H9 (cell line): ENCODE measurements around the gene TTC7B. TPM values are rescaled to one million over a fixed set of nuclear protein-coding genes. Genes with fewer than 3 reads are reported as not detected.

Experiments
- DNase-seq: peaks from one replicate; pipeline ENCODE4 v3.0.0-alpha.2; 2017
- H2AFZ ChIP-seq: one replicate; pipeline ENCODE4 v1.6.1; 2013; ENCODE audit warnings: mild to moderate bottlenecking, low read length, control low read depth, moderate library complexity
- H2AK5ac ChIP-seq: 2 replicates; pipeline ENCODE4 v1.6.1; 2013; ENCODE audit warnings: low read length, control low read depth, mixed read lengths; ENCODE audit not compliant: insufficient read length
- H2BK120ac ChIP-seq: one replicate; pipeline ENCODE4 v1.6.1; 2013; ENCODE audit warnings: low read depth, mild to moderate bottlenecking, low read length, control low read depth, inconsistent platforms; ENCODE audit not compliant: poor library complexity, severe bottlenecking
- H2BK12ac ChIP-seq: 2 replicates; pipeline ENCODE4 v1.6.1; 2013; ENCODE audit warnings: low read length, control low read depth, mixed read lengths, low read depth; ENCODE audit not compliant: insufficient read length
- H2BK15ac ChIP-seq: 2 replicates; pipeline ENCODE4 v1.6.1; 2013; ENCODE audit warnings: low read depth, low read length, control low read depth
- H2BK20ac ChIP-seq: one replicate; pipeline ENCODE4 v1.6.1; 2013; ENCODE audit warnings: low read depth, mild to moderate bottlenecking, low read length, control low read depth, inconsistent platforms; ENCODE audit not compliant: poor library complexity, severe bottlenecking
- H2BK5ac ChIP-seq: 2 replicates; pipeline ENCODE4 v1.6.1; 2013; ENCODE audit warnings: low read length, control low read depth, mixed read lengths; ENCODE audit not compliant: insufficient read length
- H3K14ac ChIP-seq: 2 replicates; pipeline ENCODE4 v1.6.1; 2013; ENCODE audit warnings: low read length, control low read depth; ENCODE audit not compliant: insufficient read depth
- H3K18ac ChIP-seq: 2 replicates; pipeline ENCODE4 v1.6.1; 2013; ENCODE audit warnings: low read depth, mild to moderate bottlenecking, mixed read lengths, low read length, control low read depth; ENCODE audit not compliant: insufficient read length
- H3K23ac ChIP-seq: 2 replicates; pipeline ENCODE4 v1.6.1; 2013; ENCODE audit warnings: low read length, control low read depth, mixed read lengths, low read depth; ENCODE audit not compliant: insufficient read length
- H3K23me2 ChIP-seq: 2 replicates; pipeline ENCODE4 v1.6.1; 2013; ENCODE audit warnings: low read depth, mild to moderate bottlenecking, mixed read lengths, low read length, control low read depth; ENCODE audit not compliant: insufficient read length, poor library complexity, severe bottlenecking
- H3K27ac ChIP-seq: 2 replicates; pipeline ENCODE4 v1.5.1; 2013; ENCODE audit warnings: low read length, control low read depth, mixed read lengths, low read depth; ENCODE audit not compliant: insufficient read length
- H3K27me3 ChIP-seq: 2 replicates; pipeline ENCODE4 v1.6.1; 2013; ENCODE audit warnings: low read length, control low read depth, inconsistent platforms; ENCODE audit not compliant: insufficient read depth
- H3K4ac ChIP-seq: 2 replicates; pipeline ENCODE4 v1.6.1; 2013; ENCODE audit warnings: low read depth, mild to moderate bottlenecking, control low read depth, inconsistent platforms, low read length, moderate library complexity
- H3K4me1 ChIP-seq: 2 replicates; pipeline ENCODE4 v1.6.1; 2013; ENCODE audit warnings: low read length, control low read depth, inconsistent platforms; ENCODE audit not compliant: insufficient read depth
- H3K4me2 ChIP-seq: 2 replicates; pipeline ENCODE4 v1.6.1; 2013; ENCODE audit warnings: low read length, control low read depth, mixed read lengths; ENCODE audit not compliant: insufficient read length, insufficient read depth
- H3K56ac ChIP-seq: 2 replicates; pipeline ENCODE4 v1.6.1; 2013; ENCODE audit warnings: low read depth, mild to moderate bottlenecking, mixed read lengths, low read length, control low read depth; ENCODE audit not compliant: insufficient read length
- H3K79me1 ChIP-seq: 2 replicates; pipeline ENCODE4 v1.6.1; 2013; ENCODE audit warnings: low read depth, mild to moderate bottlenecking, moderate library complexity, low read length, control low read depth, inconsistent platforms; ENCODE audit not compliant: insufficient read depth, poor library complexity, severe bottlenecking
- H3K79me2 ChIP-seq: 2 replicates; pipeline ENCODE4 v1.6.1; 2013; ENCODE audit warnings: low read length, control low read depth, inconsistent platforms; ENCODE audit not compliant: insufficient read depth
- H3K9ac ChIP-seq: 2 replicates; pipeline ENCODE4 v1.6.1; 2013; ENCODE audit warnings: low read length, control low read depth, mixed read lengths; ENCODE audit not compliant: insufficient read length; ENCODE audit errors: extremely low read depth
- H3K9me3 ChIP-seq: one replicate; pipeline ENCODE4 v1.6.1; 2013; ENCODE audit warnings: low read depth, low read length, inconsistent platforms; ENCODE audit not compliant: control insufficient read depth
- H3T11ph ChIP-seq: one replicate; pipeline ENCODE4 v1.6.1; 2013; ENCODE audit warnings: mild to moderate bottlenecking, low read length, control low read depth, inconsistent platforms
- H4K20me1 ChIP-seq: one replicate; pipeline ENCODE4 v1.6.1; 2013; ENCODE audit not compliant: control insufficient read depth, insufficient read length, insufficient read depth
- H4K5ac ChIP-seq: 2 replicates; pipeline ENCODE4 v1.6.1; 2013; ENCODE audit warnings: low read depth, mild to moderate bottlenecking, mixed read lengths, low read length, control low read depth; ENCODE audit not compliant: insufficient read length
- H4K8ac ChIP-seq: replicated peaks from 2 replicates; pipeline ENCODE4 v1.6.1; 2013; ENCODE audit warnings: low read length, control low read depth, mixed read lengths, low read depth; ENCODE audit not compliant: insufficient read length
- H4K91ac ChIP-seq: 2 replicates; pipeline ENCODE4 v1.6.1; 2013; ENCODE audit warnings: low read depth, mild to moderate bottlenecking, moderate library complexity, mixed read lengths, low read length, control low read depth; ENCODE audit not compliant: insufficient read length
- H3K27ac Mint-ChIP-seq, 3 experiments: 2 replicates in 2 of 3; 3 replicates in 1 of 3; pipeline ENCODE4 v1.8.0; 2020 to 2021; ENCODE audit warnings: mixed read lengths in 3 of 3, mild to moderate bottlenecking in 1 of 3, moderate library complexity in 1 of 3
- H3K27me3 Mint-ChIP-seq: 2 replicates; pipeline ENCODE4 v1.8.0; 2021; ENCODE audit warnings: low read depth, mild to moderate bottlenecking, moderate library complexity, mixed read lengths
- H3K36me3 Mint-ChIP-seq, 3 experiments: 2 replicates in 2 of 3; 3 replicates in 1 of 3; pipeline ENCODE4 v1.8.0; 2020 to 2021; ENCODE audit warnings: low read depth in 3 of 3, mixed read lengths in 3 of 3; ENCODE audit not compliant: insufficient read depth in 1 of 3
- H3K4me1 Mint-ChIP-seq, 2 experiments: 2 replicates each; pipeline ENCODE4 v1.8.0; 2020; ENCODE audit warnings: mixed read lengths in 2 of 2
- H3K4me3 Mint-ChIP-seq, 2 experiments: 2 replicates in 1 of 2; 3 replicates in 1 of 2; pipeline ENCODE4 v1.8.0; 2020 to 2021; ENCODE audit warnings: mild to moderate bottlenecking in 2 of 2, mixed read lengths in 2 of 2, moderate library complexity in 1 of 2
- H3K9me3 Mint-ChIP-seq, 2 experiments: 2 replicates in 1 of 2; 3 replicates in 1 of 2; pipeline ENCODE4 v1.8.0; 2020; ENCODE audit warnings: mild to moderate bottlenecking in 2 of 2, mixed read lengths in 2 of 2, moderate library complexity in 1 of 2
- WGBS: extraction: QIAGEN DNeasy Blood & Tissue Kit; methylation state at CpG from one replicate; pipeline ENCODE4 v1.1.7; 2013; ENCODE audit warnings: missing lambda C conversion rate, low lambda C conversion rate, mixed read lengths; ENCODE audit not compliant: insufficient read length; ENCODE audit errors: extremely low coverage; 5-methylcytosine and 5-hydroxymethylcytosine counted together
- total RNA-seq: library from RNA; stranded (reverse); gene quantifications from 2 replicates; pipeline ENCODE4 v1.2.1, GENCODE V29; 2021
- TF ChIP-seq, protein P1 (sequence below): fragments of 200-600 bp; sonication (generic); conservative IDR thresholded peaks from 3 replicates; pipeline ENCODE4 v1.8.0; 2021; ENCODE audit warnings: antibody characterized with exemption, mild to moderate bottlenecking

TTC7B gene
- total RNA-seq, 1 experiment from 2014 or later, result 33.7 TPM

- Histone ChIP-seq H3K23me2 (no peaks in the 10 kb centered on the region), H3K4ac (no peak overlapping the region), H2BK5ac (no peak overlapping the region), H2BK15ac (no peak overlapping the region), H2BK120ac (no peak overlapping the region), H3K23ac (no peak overlapping the region), H3K14ac (no peak overlapping the region), H2AK5ac (no peak overlapping the region), H4K5ac (no peak overlapping the region), H4K8ac (no peak overlapping the region), H3K79me1 (no peaks in the 10 kb centered on the region), H3K9ac (no peak overlapping the region), H3T11ph (no peak overlapping the region), H3K4me1 (no peaks in the 10 kb centered on the region; the same call in 1 of the 2 replicates), H3K79me2 (no peaks in the 10 kb centered on the region), H4K20me1 (no peaks in the 10 kb centered on the region), H4K91ac (no peak overlapping the region), H2AFZ (no peak overlapping the region), H3K18ac (no peak overlapping the region), H2BK20ac (no peak overlapping the region), H3K27ac (no peak overlapping the region), H3K9me3 (no peaks in the 10 kb centered on the region), H2BK12ac (no peak overlapping the region), H3K27me3 (no peaks in the 10 kb centered on the region), H3K4me2 (no peak overlapping the region), H3K56ac (no peak overlapping the region)
- WGBS, result no CpG with 5 or more reads among the region's 5 CpGs
- Mint-ChIP-seq H3K27ac (no peak overlapping the region), H3K36me3 (peaks cover 1 to 5% (median 3%) of the 10 kb centered on the region in 3 experiments; a peak in 2 of 7 replicates), H3K9me3 (no peaks in the 10 kb centered on the region), H3K4me3 (no peak overlapping the region), H3K4me1 (peaks cover 17 to 18% of the 10 kb centered on the region in 2 experiments), H3K27me3 (no peaks in the 10 kb centered on the region)
- DNase-seq, result no peak
- TF ChIP-seq, protein P1, sequence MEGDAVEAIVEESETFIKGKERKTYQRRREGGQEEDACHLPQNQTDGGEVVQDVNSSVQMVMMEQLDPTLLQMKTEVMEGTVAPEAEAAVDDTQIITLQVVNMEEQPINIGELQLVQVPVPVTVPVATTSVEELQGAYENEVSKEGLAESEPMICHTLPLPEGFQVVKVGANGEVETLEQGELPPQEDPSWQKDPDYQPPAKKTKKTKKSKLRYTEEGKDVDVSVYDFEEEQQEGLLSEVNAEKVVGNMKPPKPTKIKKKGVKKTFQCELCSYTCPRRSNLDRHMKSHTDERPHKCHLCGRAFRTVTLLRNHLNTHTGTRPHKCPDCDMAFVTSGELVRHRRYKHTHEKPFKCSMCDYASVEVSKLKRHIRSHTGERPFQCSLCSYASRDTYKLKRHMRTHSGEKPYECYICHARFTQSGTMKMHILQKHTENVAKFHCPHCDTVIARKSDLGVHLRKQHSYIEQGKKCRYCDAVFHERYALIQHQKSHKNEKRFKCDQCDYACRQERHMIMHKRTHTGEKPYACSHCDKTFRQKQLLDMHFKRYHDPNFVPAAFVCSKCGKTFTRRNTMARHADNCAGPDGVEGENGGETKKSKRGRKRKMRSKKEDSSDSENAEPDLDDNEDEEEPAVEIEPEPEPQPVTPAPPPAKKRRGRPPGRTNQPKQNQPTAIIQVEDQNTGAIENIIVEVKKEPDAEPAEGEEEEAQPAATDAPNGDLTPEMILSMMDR, result no peak
Observed at GRCh38 chr14:90687680-90688079, 128.6 kb downstream of the TTC7B start.
